MG63 (cell line): ENCODE measurements around the gene TOR4A. TPM values are rescaled to one million over a fixed set of nuclear protein-coding genes. Genes with fewer than 3 reads are reported as not detected.
"Not testable (repeated sequence)": the region's sequence is repeated elsewhere in the genome, so short reads cannot be mapped to it uniquely, and the experiment has no call there.

Experiments used
- DNase-seq: peaks from one replicate; pipeline ENCODE4 v3.0.0-alpha.2; 2020
- H3K27me3 ChIP-seq: fragments of 250-450 bp; sonication (Bioruptor Pico); 2 replicates; pipeline ENCODE4 v1.5.1; 2020; ENCODE audit warnings: mild to moderate bottlenecking, moderate library complexity
- H3K36me3 ChIP-seq: fragments of 250-450 bp; sonication (Bioruptor Pico); 2 replicates; pipeline ENCODE4 v1.5.1; 2020; ENCODE audit warnings: mild to moderate bottlenecking, moderate library complexity
- H3K4me3 ChIP-seq: fragments of 250-450 bp; sonication (Bioruptor Pico); 2 replicates; pipeline ENCODE4 v1.5.1; 2020; ENCODE audit warnings: mild to moderate bottlenecking, moderate library complexity
- H3K9me3 ChIP-seq: fragments of 250-450 bp; sonication (Bioruptor Pico); 2 replicates; pipeline ENCODE4 v1.5.1; 2020; ENCODE audit warnings: mild to moderate bottlenecking, moderate library complexity
- total RNA-seq: library from RNA; depleted of rRNA; stranded (reverse); fragments of >200 nt; shearing (Covaris generic); gene quantifications from 2 replicates; pipeline ENCODE4 v1.2.3, GENCODE V29; 2014; ENCODE audit warnings: low replicate concordance; rRNA removed

TOR4A gene
- total RNA-seq, 1 experiment from 2014 or later: 2.3 TPM

- H3K9me3 ChIP-seq: no peaks in the 10 kb centered on the region
Observed at GRCh38 chr9:137326445-137327065, 49.0 kb downstream of the TOR4A start.

GRCh38 chr9:137327641-137328550 lies 50.4 kb downstream of the TOR4A start:
- H3K27me3 ChIP-seq, H3K9me3 ChIP-seq, H3K4me3 ChIP-seq, DNase-seq, H3K36me3 ChIP-seq: not testable (repeated sequence)

More at GRCh38 chr9:137326445-137327065, 49.0 kb downstream of the TOR4A start:
- DNase-seq: no peak
- Histone ChIP-seq H3K27me3 (no peaks in the 10 kb centered on the region), H3K4me3 (no peak overlapping the region), H3K36me3 (no peaks in the 10 kb centered on the region)

- not testable (repeated sequence) for H3K36me3 ChIP-seq, H3K27me3 ChIP-seq, DNase-seq, H3K9me3 ChIP-seq, H3K4me3 ChIP-seq
Observed at GRCh38 chr9:137329590-137329989, 52.1 kb downstream of the TOR4A start.

GRCh38 chr9:137330689-137331088 lies 53.2 kb downstream of the TOR4A start:
- H3K4me3 ChIP-seq: no peak overlapping the region
- no peaks in the 10 kb centered on the region for H3K36me3 ChIP-seq
- no peak for DNase-seq
- no peaks in the 10 kb centered on the region; the same call in 1 of the 2 replicates for H3K9me3 ChIP-seq
- no peaks in the 10 kb centered on the region for H3K27me3 ChIP-seq

GRCh38 chr9:137331929-137332328 lies 54.4 kb downstream of the TOR4A start:
- Histone ChIP-seq H3K9me3 (peaks cover 5% of the 10 kb centered on the region), H3K27me3 (no peaks in the 10 kb centered on the region), H3K36me3 (no peaks in the 10 kb centered on the region), H3K4me3 (no peak overlapping the region)
- DNase-seq: no peak

Other genes starting within 250 kb of the TOR4A start
- 10.9 and 11.7 TPM in 2 replicates for gene ABCA2, start 249.5 kb upstream of the TOR4A start, total RNA-seq
- gene FUT7, start 245.6 kb upstream of the TOR4A start, total RNA-seq: not detected in 2 replicates
- gene NPDC1, start 231.5 kb upstream of the TOR4A start, total RNA-seq: 86.9 and 253 TPM in 2 replicates
- not detected in 2 replicates for gene ENTPD2, start 223.7 kb upstream of the TOR4A start, total RNA-seq
- gene SAPCD2, start 207.2 kb upstream of the TOR4A start, total RNA-seq: 20.8 and 32.5 TPM in 2 replicates
- gene UAP1L1, start 200.2 kb upstream of the TOR4A start, total RNA-seq: 8.2 and 12.2 TPM in 2 replicates
- gene MAN1B1, start 190.7 kb upstream of the TOR4A start, total RNA-seq: 77.1 and 83.1 TPM in 2 replicates
- gene DPP7, start 163.0 kb upstream of the TOR4A start, total RNA-seq: 53.6 and 57.8 TPM in 2 replicates
- not detected in 2 replicates for gene GRIN1, start 138.6 kb upstream of the TOR4A start, total RNA-seq
- not detected in 2 replicates for gene LRRC26, start 107.7 kb upstream of the TOR4A start, total RNA-seq
- not detected in 2 replicates for gene TMEM210, start 105.7 kb upstream of the TOR4A start, total RNA-seq
- 31.1 and 34.6 TPM in 2 replicates for gene ANAPC2, start 89.2 kb upstream of the TOR4A start, total RNA-seq
- gene SSNA1, start 89.0 kb upstream of the TOR4A start, total RNA-seq: 161 and 267 TPM in 2 replicates
- gene TPRN, start 77.0 kb upstream of the TOR4A start, total RNA-seq: 6.2 and 12.0 TPM in 2 replicates
- 33.5 and 61.7 TPM in 2 replicates for gene TMEM203, start 72.1 kb upstream of the TOR4A start, total RNA-seq
- gene NDOR1, start 72.0 kb upstream of the TOR4A start, total RNA-seq: 2.0 and 5.7 TPM in 2 replicates
- gene RNF208, start 55.5 kb upstream of the TOR4A start, total RNA-seq: not detected in 2 replicates
- 0.89 and 1.5 TPM in 2 replicates for gene CYSRT1, start 52.6 kb upstream of the TOR4A start, total RNA-seq
- not detected in 2 replicates for gene RNF224, start 50.2 kb upstream of the TOR4A start, total RNA-seq
- gene SLC34A3, start 46.8 kb upstream of the TOR4A start, total RNA-seq: not detected in 2 replicates
- gene TUBB4B, start 36.4 kb upstream of the TOR4A start, total RNA-seq: 577 and 829 TPM in 2 replicates
- gene STPG3, start 26.4 kb upstream of the TOR4A start, total RNA-seq: not detected in 2 replicates
- 56.3 and 75.6 TPM in 2 replicates for gene NELFB, start 22.4 kb upstream of the TOR4A start, total RNA-seq
- 0.16 TPM in 1 of 2 replicates, not detected in the other for gene NRARP, start 24.5 kb downstream of the TOR4A start, total RNA-seq
- gene EXD3, start 145.4 kb downstream of the TOR4A start, total RNA-seq: 1.2 TPM in 2 replicates
- gene NOXA1, start 145.7 kb downstream of the TOR4A start, total RNA-seq: not detected in 2 replicates
- not detected in 2 replicates for gene ENTPD8, start 163.6 kb downstream of the TOR4A start, total RNA-seq
- gene NSMF, start 181.6 kb downstream of the TOR4A start, total RNA-seq: 21.7 and 29.1 TPM in 2 replicates